ENCODE results near the gene GTF2H2C. TPM values are rescaled to one million over a fixed set of nuclear protein-coding genes. Genes with fewer than 3 reads are reported as not detected.

Gene GTF2H2C
- 25.1 and 28.0 TPM in 2 replicates for total RNA-seq

DNA sequence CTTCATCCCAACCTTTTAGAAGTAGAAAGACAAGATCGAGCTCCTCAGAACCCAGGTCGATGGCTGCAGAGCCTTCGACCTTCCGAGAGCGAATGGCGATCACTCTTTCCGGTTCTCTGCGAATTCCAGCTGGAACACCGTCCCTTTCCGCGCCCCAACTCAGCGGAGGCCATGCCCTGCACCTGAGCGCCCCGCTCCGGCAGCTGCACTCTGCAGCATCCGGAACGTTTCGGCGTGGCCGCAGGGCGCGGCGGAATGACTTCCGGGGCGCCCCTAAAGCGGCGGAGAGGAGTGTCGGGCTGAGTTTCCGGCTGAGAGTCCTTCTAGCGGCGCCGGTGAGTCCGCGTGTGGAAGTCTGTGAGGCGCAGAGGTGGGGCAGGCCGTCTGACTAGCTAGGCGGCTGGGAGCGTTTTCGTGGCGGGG is at the start of gene GTF2H2C:
Gene GTF2H2C (plus strand): TSS at position 284 of the 423 bp plus-strand sequence. CDS start 4,942 bp downstream, outside the sequence.

Other genes starting within 250 kb of the GTF2H2C start
- gene CCDC125, start 227.4 kb upstream of the GTF2H2C start, total RNA-seq, result 5.2 and 5.3 TPM in 2 replicates
- 44.5 and 46.7 TPM in 2 replicates for gene AK6, start 190.7 kb upstream of the GTF2H2C start, total RNA-seq
- gene TAF9, start 190.7 kb upstream of the GTF2H2C start, total RNA-seq, result 54.2 and 64.8 TPM in 2 replicates
- 17.3 and 20.8 TPM in 2 replicates for gene RAD17, start 190.4 kb upstream of the GTF2H2C start, total RNA-seq
- gene MARVELD2, start 145.1 kb upstream of the GTF2H2C start, total RNA-seq, result 1.6 and 1.7 TPM in 2 replicates
- gene OCLN, start 67.4 kb upstream of the GTF2H2C start, total RNA-seq, result 0.26 and 1.1 TPM in 2 replicates